ENCODE data around the gene ALK.

Gene ALK

GRCh38 chr2:29522951-29523669 is 398.3 kb downstream of the ALK start:
- no peak for DNase-seq

GRCh38 chr2:29520001-29520400 is 401.4 kb downstream of the ALK start:
- no peak for DNase-seq

- DNase-seq, result no peak
Observed at GRCh38 chr2:29519338-29519925, 402.0 kb downstream of the ALK start.

- no peak for DNase-seq
Observed at GRCh38 chr2:29518646-29519337, 402.6 kb downstream of the ALK start.

- DNase-seq, result no peak
Observed at GRCh38 chr2:29518010-29518409, 403.4 kb downstream of the ALK start.

- DNase-seq, result no peak
Observed at GRCh38 chr2:29517413-29517812, 404.0 kb downstream of the ALK start.

- no peak for DNase-seq
Observed at GRCh38 chr2:29516767-29517166, 404.6 kb downstream of the ALK start.

GRCh38 chr2:29509878-29510277 is 411.5 kb downstream of the ALK start:
- DNase-seq, result no peak

- DNase-seq, result no peak
Observed at GRCh38 chr2:29509397-29509796, 412.0 kb downstream of the ALK start.

- no peak for DNase-seq
Observed at GRCh38 chr2:29504746-29505145, 416.6 kb downstream of the ALK start.

- DNase-seq, result no peak
Observed at GRCh38 chr2:29502460-29502911, 418.9 kb downstream of the ALK start.

GRCh38 chr2:29497375-29497774 is 424.0 kb downstream of the ALK start:
- no peak for DNase-seq

- DNase-seq, result no peak
Observed at GRCh38 chr2:29496198-29496597, 425.2 kb downstream of the ALK start.

GRCh38 chr2:29495536-29496060 is 425.8 kb downstream of the ALK start:
- no peak for DNase-seq

GRCh38 chr2:29495068-29495467 is 426.3 kb downstream of the ALK start:
- DNase-seq, result no peak

GRCh38 chr2:29492701-29493100 is 428.7 kb downstream of the ALK start:
- no peak for DNase-seq

GRCh38 chr2:29490045-29490444 is 431.3 kb downstream of the ALK start:
- no peak for DNase-seq

- DNase-seq, result no peak
Observed at GRCh38 chr2:29489568-29489967, 431.8 kb downstream of the ALK start.

- no peak for DNase-seq
Observed at GRCh38 chr2:29487967-29488555, 433.3 kb downstream of the ALK start.

GRCh38 chr2:29485631-29486030 is 435.8 kb downstream of the ALK start:
- no peak for DNase-seq

- no peak for DNase-seq
Observed at GRCh38 chr2:29485117-29485516, 436.3 kb downstream of the ALK start.

- DNase-seq, result no peak
Observed at GRCh38 chr2:29482867-29483266, 438.5 kb downstream of the ALK start.

- no peak for DNase-seq
Observed at GRCh38 chr2:29482348-29482747, 439.0 kb downstream of the ALK start.

- no peak for DNase-seq
Observed at GRCh38 chr2:29481313-29481712, 440.1 kb downstream of the ALK start.
